Fibroblast of lung (primary cell): ENCODE measurements around the gene SLC25A20. TPM values are rescaled to one million over a fixed set of nuclear protein-coding genes. Genes with fewer than 3 reads are reported as not detected.
A peak's percentile ranks its signal among the peaks of the same experiment; 100 is the strongest.
"Not testable (repeated sequence)": the region's sequence is repeated elsewhere in the genome, so short reads cannot be mapped to it uniquely, and the experiment has no call there.

Experiments used
- DNase-seq, 2 donors: peaks; one replicate each; pipeline versions ENCODE4 v3.0.0 to v3.0.0-alpha.2; 2010; ENCODE audit warnings: low read depth in 2 of 2
- H2AFZ ChIP-seq: 2 replicates; pipeline ENCODE4 v1.5.1; 2012; ENCODE audit warnings: low read length, control low read depth, inconsistent platforms
- H3K27ac ChIP-seq: 2 replicates; pipeline ENCODE4 v1.5.1; 2011; ENCODE audit warnings: low read length, control low read depth; ENCODE audit not compliant: insufficient read depth
- H3K27me3 ChIP-seq: 2 replicates; pipeline ENCODE4 v1.5.1; 2011; ENCODE audit warnings: mild to moderate bottlenecking, low read length; ENCODE audit not compliant: control insufficient read depth, insufficient read depth
- H3K36me3 ChIP-seq: 2 replicates; pipeline ENCODE4 v1.5.1; 2011; ENCODE audit warnings: low read length; ENCODE audit not compliant: control insufficient read depth, insufficient read depth
- H3K4me1 ChIP-seq: 2 replicates; pipeline ENCODE4 v1.5.1; 2011; ENCODE audit warnings: low read length; ENCODE audit not compliant: control insufficient read depth, insufficient read depth; ENCODE audit errors: extremely low read depth
- H3K4me2 ChIP-seq: 2 replicates; pipeline ENCODE4 v1.5.1; 2011; ENCODE audit warnings: low read length, control low read depth; ENCODE audit not compliant: insufficient read depth; ENCODE audit errors: extremely low read depth
- H3K4me3 ChIP-seq, 4 experiments: fragments of 200-600 bp in 1 of 4; sonication (generic) in 1 of 4; replicated peaks in 1 of 4; 2 replicates each; pipeline ENCODE4 v1.5.1; 2011 to 2016; ENCODE audit warnings: low read length in 4 of 4, low read depth in 3 of 4, mild to moderate bottlenecking in 3 of 4, control low read depth in 2 of 4, inconsistent platforms in 1 of 4, mixed read lengths in 1 of 4; ENCODE audit not compliant: insufficient read depth in 1 of 4; ENCODE audit errors: control extremely low read depth in 1 of 4
- H3K79me2 ChIP-seq: 2 replicates; pipeline ENCODE4 v1.5.1; 2012; ENCODE audit warnings: mild to moderate bottlenecking, low read length, inconsistent platforms; ENCODE audit not compliant: control insufficient read depth, insufficient read depth
- H3K9ac ChIP-seq: 2 replicates; pipeline ENCODE4 v1.5.1; 2011; ENCODE audit warnings: mild to moderate bottlenecking, low read length, control low read depth; ENCODE audit not compliant: insufficient read depth
- H3K9me3 ChIP-seq: 2 replicates; pipeline ENCODE4 v1.5.1; 2012; ENCODE audit warnings: low read depth, low read length; ENCODE audit not compliant: control insufficient read depth, insufficient read depth
- H4K20me1 ChIP-seq: 2 replicates; pipeline ENCODE4 v1.5.1; 2011; ENCODE audit warnings: low read length; ENCODE audit not compliant: control insufficient read depth, insufficient read depth; ENCODE audit errors: extremely low read depth
- CTCF ChIP-seq, 2 donors: IDR thresholded peaks in 1 of 2; conservative IDR thresholded peaks in 1 of 2; 1 replicate in 1 of 2; 2 replicates in 1 of 2; pipeline ENCODE4 v1.5.1; 2011 to 2012; ENCODE audit warnings: low read length in 2 of 2, control low read depth in 1 of 2, inconsistent platforms in 1 of 2, low read depth in 1 of 2, mild to moderate bottlenecking in 1 of 2
- EZH2 ChIP-seq: IDR thresholded peaks from 2 replicates; pipeline ENCODE4 v1.5.1; 2012; ENCODE audit warnings: low read length, control low read depth, mild to moderate bottlenecking; ENCODE audit errors: missing control alignments
- polyA plus RNA-seq, 2 donors: library from polyadenylated mRNA; depleted of rRNA in 1 of 2; stranded (reverse) in 1 of 2; unstranded in 1 of 2; fragments of >200 nt; gene quantifications; 2 replicates each; pipeline ENCODE4 v1.2.1, GENCODE V29; 2011 to 2012; ENCODE audit warnings: missing spikeins in 1 of 2
- total RNA-seq: library from RNA; depleted of rRNA; stranded (reverse); fragments of >200 nt; gene quantifications from 2 replicates; pipeline ENCODE4 v1.2.1, GENCODE V29; 2014

Gene SLC25A20
- total and polyA plus RNA-seq, 2 donors (not counting 1 experiment from before 2014, with no cell fraction given): 25.1 to 40.3 TPM

- H3K27me3 ChIP-seq, DNase-seq, H3K9ac ChIP-seq, H3K4me2 ChIP-seq, H2AFZ ChIP-seq, H3K36me3 ChIP-seq, H3K9me3 ChIP-seq, H3K4me3 ChIP-seq, H3K27ac ChIP-seq, H4K20me1 ChIP-seq, H3K4me1 ChIP-seq: not testable (repeated sequence)
- H3K79me2 ChIP-seq: peaks cover 23% of the 10 kb centered on the region
Observed at GRCh38 chr3:48827874-48828273, 70.8 kb downstream of the SLC25A20 start.

DNA sequence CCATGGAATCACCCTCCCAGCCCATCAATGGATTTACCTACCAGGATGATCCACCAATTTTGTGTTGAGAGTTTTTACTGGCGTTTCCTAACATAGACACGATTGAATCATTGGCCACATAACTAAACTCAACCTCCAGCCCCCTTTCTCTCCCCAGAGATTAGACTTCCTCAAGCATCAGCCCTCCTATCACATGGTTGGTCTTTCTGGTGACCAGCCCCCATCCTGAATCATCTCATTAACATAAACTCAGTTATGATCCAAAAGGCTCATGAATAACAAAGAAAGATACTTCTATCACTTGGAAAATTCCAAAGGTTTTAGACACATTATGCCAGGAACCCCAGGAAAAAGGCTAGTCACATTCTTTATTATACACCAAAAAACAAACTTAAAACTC is 72.2 kb downstream of the SLC25A20 start:
- DNase-seq: peak; percentile 64 to 97
- H3K4me3 ChIP-seq: no peak overlapping the region
- H3K9ac ChIP-seq: no peak overlapping the region
- H2AFZ ChIP-seq: no peak overlapping the region
- H3K4me1 ChIP-seq: peaks cover 2% of the 10 kb centered on the region
- TF ChIP-seq CTCF (conservative IDR thresholded peaks at IDR 0.05 in 1 of 2, IDR thresholded peaks at IDR 0.05 in 1 of 2; ENCODE audit: low read depth in 1 of 2, low read length in 2 of 2) (no peak), EZH2 (no peak)
- no peaks in the 10 kb centered on the region for H3K9me3 ChIP-seq
- no peaks in the 10 kb centered on the region for H3K36me3 ChIP-seq
- H4K20me1 ChIP-seq: no peaks in the 10 kb centered on the region
- peaks cover 21% of the 10 kb centered on the region for H3K79me2 ChIP-seq
- H3K27ac ChIP-seq: peak overlapping the region; percentile 50
- H3K27me3 ChIP-seq: no peaks in the 10 kb centered on the region
- no peak overlapping the region for H3K4me2 ChIP-seq

DNA sequence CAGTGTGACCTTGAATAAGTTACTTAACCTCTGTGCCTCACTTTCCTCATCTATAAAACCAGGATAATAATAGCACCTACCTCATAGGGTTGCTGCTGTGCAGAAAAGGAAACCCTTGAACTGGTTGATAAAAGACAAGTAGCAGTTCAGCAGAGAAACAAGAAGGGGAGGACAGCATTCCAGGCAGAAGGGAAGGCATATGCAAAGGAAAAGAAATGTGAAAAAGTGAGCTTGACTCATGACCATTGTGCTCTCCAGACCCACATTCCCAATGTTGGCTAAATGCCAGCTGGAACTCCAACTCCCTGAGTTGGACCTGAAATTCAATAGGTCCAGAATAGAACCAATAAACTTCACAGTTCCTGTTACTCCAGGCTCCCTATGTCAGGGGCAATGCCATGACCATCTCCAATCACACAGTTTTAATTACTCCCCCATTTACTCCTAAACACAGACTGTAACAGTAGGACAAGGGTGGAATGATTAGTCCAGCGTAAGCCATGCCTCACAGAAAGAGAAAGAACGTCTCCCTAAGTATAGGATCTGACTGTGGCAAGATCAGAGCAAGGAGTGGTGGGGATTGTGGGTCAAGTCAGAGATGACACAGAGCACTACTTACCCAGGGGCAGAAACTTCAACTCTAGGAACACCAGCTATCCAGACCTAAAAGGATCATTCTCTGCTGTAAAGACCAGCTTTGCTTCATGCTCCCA is 77.9 kb downstream of the SLC25A20 start:
- Histone ChIP-seq H3K4me2 (peak overlapping the region; percentile 27), H3K4me1 (peaks cover 6% of the 10 kb centered on the region), H3K9ac (no peak overlapping the region), H4K20me1 (no peaks in the 10 kb centered on the region), H3K4me3 (no peak overlapping the region), H3K36me3 (no peaks in the 10 kb centered on the region), H3K79me2 (peaks cover 16% of the 10 kb centered on the region), H3K27ac (no peak overlapping the region), H3K9me3 (no peaks in the 10 kb centered on the region), H3K27me3 (no peaks in the 10 kb centered on the region), H2AFZ (no peak overlapping the region)
- TF ChIP-seq CTCF (conservative IDR thresholded peaks at IDR 0.05 in 1 of 2, IDR thresholded peaks at IDR 0.05 in 1 of 2; ENCODE audit: low read depth in 1 of 2, low read length in 2 of 2): no peak
- TF ChIP-seq EZH2: no peak
- peak; percentile 52 to 81 for DNase-seq
